HEK293 (cell line): Measurements from ENCODE around the gene ULBP3.

ENCODE experiments used
- CTCF ChIP-seq: fragments of 450-650 bp; formaldehyde crosslinking; IDR thresholded peaks from 2 replicates; pipeline ENCODE4 v1.5.1; 2016; ENCODE audit warnings: missing biosample characterization, missing genetic modification characterization
- KLF16 ChIP-seq: fragments of 450-650 bp; formaldehyde crosslinking; IDR thresholded peaks from 2 replicates; pipeline ENCODE4 v1.5.1; 2017; ENCODE audit warnings: missing biosample characterization, missing genetic modification characterization
- RBAK ChIP-seq: fragments of 450-650 bp; formaldehyde crosslinking; IDR thresholded peaks from 2 replicates; pipeline ENCODE4 v1.5.1; 2016; ENCODE audit warnings: missing biosample characterization, missing genetic modification characterization
- YY1 ChIP-seq: fragments of 450-650 bp; formaldehyde crosslinking; IDR thresholded peaks from 2 replicates; pipeline ENCODE4 v1.5.1; 2018; ENCODE audit warnings: missing biosample characterization, missing genetic modification characterization
- ZNF10 ChIP-seq: fragments of 450-650 bp; formaldehyde crosslinking; IDR thresholded peaks from 2 replicates; pipeline ENCODE4 v1.5.1; 2017; ENCODE audit warnings: missing biosample characterization, missing genetic modification characterization
- ZNF114 ChIP-seq: fragments of 450-650 bp; formaldehyde crosslinking; IDR thresholded peaks from 2 replicates; pipeline ENCODE4 v1.5.0; 2017; ENCODE audit warnings: missing biosample characterization, missing genetic modification characterization
- ZNF133 ChIP-seq: fragments of 450-650 bp; formaldehyde crosslinking; IDR thresholded peaks from 2 replicates; pipeline ENCODE4 v1.5.1; 2016; ENCODE audit warnings: missing biosample characterization, missing genetic modification characterization
- ZNF138 ChIP-seq: fragments of 450-650 bp; formaldehyde crosslinking; IDR thresholded peaks from 2 replicates; pipeline ENCODE4 v1.5.1; 2016; ENCODE audit warnings: missing biosample characterization, missing genetic modification characterization, borderline replicate concordance
- ZNF140 ChIP-seq: fragments of 450-650 bp; formaldehyde crosslinking; IDR thresholded peaks from 2 replicates; pipeline ENCODE4 v1.5.1; 2016; ENCODE audit warnings: missing biosample characterization, missing genetic modification characterization
- ZNF274 ChIP-seq, 2 experiments: fragments of 200-500 bp in 1 of 2; fragments of 450-650 bp in 1 of 2; sonication (Bioruptor generic) in 1 of 2; formaldehyde crosslinking in 1 of 2; IDR thresholded peaks; 2 replicates each; pipeline versions ENCODE4 v1.5.1 to v1.6.1; 2014 to 2016; ENCODE audit warnings: borderline replicate concordance in 1 of 2, inconsistent platforms in 1 of 2, low read length in 1 of 2, missing biosample characterization in 1 of 2, missing genetic modification characterization in 1 of 2
- ZNF561 ChIP-seq: fragments of 450-650 bp; IDR thresholded peaks from 2 replicates; pipeline ENCODE4 v1.5.1; 2018; ENCODE audit warnings: missing biosample characterization, missing genetic modification characterization, borderline replicate concordance

- no peak for TF ChIP-seq ZNF561 (tag by site-specific recombination)
- TF ChIP-seq RBAK (tag by site-specific recombination), result no peak
- no peak for TF ChIP-seq ZNF274 (IDR thresholded peaks at IDR 0.05; ENCODE audit: low read length)
- no peak for TF ChIP-seq ZNF274 (tag by site-specific recombination; IDR thresholded peaks at IDR 0.05; ENCODE audit: borderline replicate concordance)
- no peak for TF ChIP-seq ZNF140
- no peak for TF ChIP-seq CTCF (tag by site-specific recombination)
- no peak for TF ChIP-seq KLF16 (tag by site-specific recombination)
- no peak for TF ChIP-seq ZNF10 (tag by site-specific recombination)
- no peak for TF ChIP-seq ZNF114 (tag by site-specific recombination)
- no peak for TF ChIP-seq ZNF138
- TF ChIP-seq YY1 (tag by site-specific recombination), result no peak
- no peak for TF ChIP-seq ZNF133 (tag by site-specific recombination)
These were observed 9.9 kb downstream of the ULBP3 start for GRCh38 chr6:150058986-150059385.
